ENCODE results near the gene C1orf226.

C1orf226 gene

DNA sequence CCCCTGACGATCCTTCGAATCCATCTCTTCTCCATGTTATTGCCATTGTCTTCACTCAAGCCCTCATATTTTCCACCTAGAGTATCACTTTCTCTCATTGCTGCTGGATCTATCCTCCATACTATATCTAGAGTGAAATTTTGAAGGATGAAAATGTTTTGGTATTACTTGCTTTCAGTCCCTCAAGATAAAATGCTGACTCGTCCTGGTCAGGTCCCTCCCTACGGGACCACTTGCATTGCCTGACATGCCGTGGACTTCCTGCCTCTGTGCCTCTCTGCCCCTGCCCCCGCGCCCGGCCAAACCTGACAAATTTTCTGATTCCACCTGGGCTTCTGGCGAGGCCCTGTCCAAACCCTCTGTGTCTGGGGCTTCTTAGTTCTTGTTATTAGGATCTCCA is 28.4 kb upstream of the C1orf226 start:
- TF ChIP-seq, protein P1, sequence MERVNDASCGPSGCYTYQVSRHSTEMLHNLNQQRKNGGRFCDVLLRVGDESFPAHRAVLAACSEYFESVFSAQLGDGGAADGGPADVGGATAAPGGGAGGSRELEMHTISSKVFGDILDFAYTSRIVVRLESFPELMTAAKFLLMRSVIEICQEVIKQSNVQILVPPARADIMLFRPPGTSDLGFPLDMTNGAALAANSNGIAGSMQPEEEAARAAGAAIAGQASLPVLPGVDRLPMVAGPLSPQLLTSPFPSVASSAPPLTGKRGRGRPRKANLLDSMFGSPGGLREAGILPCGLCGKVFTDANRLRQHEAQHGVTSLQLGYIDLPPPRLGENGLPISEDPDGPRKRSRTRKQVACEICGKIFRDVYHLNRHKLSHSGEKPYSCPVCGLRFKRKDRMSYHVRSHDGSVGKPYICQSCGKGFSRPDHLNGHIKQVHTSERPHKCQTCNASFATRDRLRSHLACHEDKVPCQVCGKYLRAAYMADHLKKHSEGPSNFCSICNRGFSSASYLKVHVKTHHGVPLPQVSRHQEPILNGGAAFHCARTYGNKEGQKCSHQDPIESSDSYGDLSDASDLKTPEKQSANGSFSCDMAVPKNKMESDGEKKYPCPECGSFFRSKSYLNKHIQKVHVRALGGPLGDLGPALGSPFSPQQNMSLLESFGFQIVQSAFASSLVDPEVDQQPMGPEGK (CRISPR knock-in tag; IDR thresholded peaks at IDR 0.05; ENCODE audit: borderline replicate concordance): no peak
- no peak for TF ChIP-seq ARNTL (CRISPR knock-in tag; IDR thresholded peaks at IDR 0.05; ENCODE audit: borderline replicate concordance, low read depth)
- ATAC-seq: no peak

GRCh38 chr1:162353702-162354101 is 27.8 kb upstream of the C1orf226 start:
- TF ChIP-seq TSHZ2 (CRISPR knock-in tag; IDR thresholded peaks at IDR 0.05) (no peak), ARNTL (CRISPR knock-in tag; IDR thresholded peaks at IDR 0.05; ENCODE audit: borderline replicate concordance, low read depth) (no peak), ZNF8 (CRISPR knock-in tag; IDR thresholded peaks at IDR 0.05) (no peak), RARB (CRISPR knock-in tag; IDR thresholded peaks at IDR 0.05) (no peak), TOX (CRISPR knock-in tag; IDR thresholded peaks at IDR 0.05; ENCODE audit: borderline replicate concordance) (no peak), ISL1 (CRISPR knock-in tag; IDR thresholded peaks at IDR 0.05) (no peak), ZNF70 (CRISPR knock-in tag; IDR thresholded peaks at IDR 0.05) (no peak)
- TF ChIP-seq, protein P2, sequence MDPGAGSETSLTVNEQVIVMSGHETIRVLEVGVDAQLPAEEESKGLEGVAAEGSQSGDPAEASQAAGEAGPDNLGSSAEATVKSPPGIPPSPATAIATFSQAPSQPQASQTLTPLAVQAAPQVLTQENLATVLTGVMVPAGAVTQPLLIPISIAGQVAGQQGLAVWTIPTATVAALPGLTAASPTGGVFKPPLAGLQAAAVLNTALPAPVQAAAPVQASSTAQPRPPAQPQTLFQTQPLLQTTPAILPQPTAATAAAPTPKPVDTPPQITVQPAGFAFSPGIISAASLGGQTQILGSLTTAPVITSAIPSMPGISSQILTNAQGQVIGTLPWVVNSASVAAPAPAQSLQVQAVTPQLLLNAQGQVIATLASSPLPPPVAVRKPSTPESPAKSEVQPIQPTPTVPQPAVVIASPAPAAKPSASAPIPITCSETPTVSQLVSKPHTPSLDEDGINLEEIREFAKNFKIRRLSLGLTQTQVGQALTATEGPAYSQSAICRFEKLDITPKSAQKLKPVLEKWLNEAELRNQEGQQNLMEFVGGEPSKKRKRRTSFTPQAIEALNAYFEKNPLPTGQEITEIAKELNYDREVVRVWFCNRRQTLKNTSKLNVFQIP (CRISPR knock-in tag; IDR thresholded peaks at IDR 0.05; ENCODE audit: borderline replicate concordance, low read depth): no peak
- ATAC-seq: no peak

DNA sequence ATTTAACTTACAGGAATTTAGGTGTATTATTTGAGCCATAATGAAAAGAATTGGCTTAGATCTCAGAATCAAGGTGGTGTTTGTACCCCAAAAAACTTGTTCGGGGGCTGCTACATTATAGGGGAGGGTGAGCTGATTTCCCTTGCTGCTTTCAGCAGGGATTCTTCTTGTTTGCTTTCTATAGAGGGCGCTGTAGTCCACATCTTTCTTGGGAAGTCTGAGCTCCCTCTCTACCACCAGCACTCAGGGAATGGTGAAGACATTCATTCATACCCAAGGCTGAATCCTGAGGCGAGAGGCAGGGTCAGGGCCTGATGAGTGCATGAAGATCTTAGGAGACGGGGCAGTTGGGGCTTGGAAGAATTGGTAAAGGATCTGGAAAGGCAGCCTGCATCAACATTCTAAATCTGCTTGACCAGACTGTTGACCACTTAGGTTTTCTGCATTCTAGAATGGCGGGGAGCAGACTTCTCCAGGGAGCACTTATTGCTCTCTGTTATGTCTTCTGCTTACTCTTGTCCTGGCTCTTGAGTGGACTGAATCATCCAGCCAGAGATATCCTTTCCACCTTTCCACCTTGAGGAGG is 23.8 kb upstream of the C1orf226 start:
- peak; percentile 85 for ATAC-seq

DNA sequence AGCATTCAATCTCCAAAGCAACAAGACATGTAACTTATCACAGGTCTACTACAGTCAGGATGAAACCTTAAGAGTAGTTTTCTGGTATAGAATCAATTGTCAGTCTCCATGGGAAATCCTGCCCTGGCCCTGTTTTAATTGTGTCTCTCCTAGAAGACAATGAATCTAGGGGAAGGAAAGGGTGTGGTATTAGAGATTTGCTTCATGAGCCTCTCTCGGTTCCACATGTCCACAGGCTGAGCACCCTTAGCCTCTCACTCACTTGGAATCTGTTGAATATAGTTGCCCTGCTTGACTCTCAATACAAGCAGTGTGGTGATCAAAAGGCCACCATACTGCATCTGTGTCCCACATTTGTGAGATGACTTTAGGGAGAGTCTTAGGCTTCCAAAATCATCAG is 22.6 kb upstream of the C1orf226 start:
- TF ChIP-seq CREB5 (CRISPR knock-in tag; IDR thresholded peaks at IDR 0.05; ENCODE audit: low read depth) (no peak), TOX (CRISPR knock-in tag; IDR thresholded peaks at IDR 0.05; ENCODE audit: borderline replicate concordance) (no peak), ISL1 (CRISPR knock-in tag; IDR thresholded peaks at IDR 0.05) (no peak)
- TF ChIP-seq, protein P2 (CRISPR knock-in tag; IDR thresholded peaks at IDR 0.05; ENCODE audit: borderline replicate concordance, low read depth): no peak
- no peak for ATAC-seq

More for the DNA sequence above, 23.8 kb upstream of the C1orf226 start:
- TF ChIP-seq PPARA (CRISPR knock-in tag; IDR thresholded peaks at IDR 0.05; ENCODE audit: borderline replicate concordance) (no peak), ESRRG (CRISPR knock-in tag; IDR thresholded peaks at IDR 0.05) (no peak), CSRNP3 (CRISPR knock-in tag; IDR thresholded peaks at IDR 0.05) (no peak), CREB5 (CRISPR knock-in tag; IDR thresholded peaks at IDR 0.05; ENCODE audit: low read depth) (no peak), RARB (CRISPR knock-in tag; IDR thresholded peaks at IDR 0.05) (no peak), ISL1 (CRISPR knock-in tag; IDR thresholded peaks at IDR 0.05) (no peak), TCF4 (CRISPR knock-in tag; IDR thresholded peaks at IDR 0.05; ENCODE audit: borderline replicate concordance) (no peak), ZNF70 (CRISPR knock-in tag; IDR thresholded peaks at IDR 0.05) (no peak), SNAI2 (CRISPR knock-in tag; IDR thresholded peaks at IDR 0.05) (no peak), OSR1 (CRISPR knock-in tag; IDR thresholded peaks at IDR 0.05) (no peak), ARNTL (CRISPR knock-in tag; IDR thresholded peaks at IDR 0.05; ENCODE audit: borderline replicate concordance, low read depth) (no peak), ZC3H10 (CRISPR knock-in tag; IDR thresholded peaks at IDR 0.05) (no peak), ZFP30 (CRISPR knock-in tag; IDR thresholded peaks at IDR 0.05) (no peak)

Data from SK-N-SH treated with all-trans-retinoic acid at 6 μM for 48 hours (cell line).